HG03460 (cell line): ENCODE data around the gene CWF19L2.
A peak's percentile ranks its signal among the peaks of the same experiment; 100 is the strongest.
"Not testable (repeated sequence)": the region's sequence is repeated elsewhere in the genome, so short reads cannot be mapped to it uniquely, and the experiment has no call there.

ENCODE experiments used
- ATAC-seq: cut with Tn5 transposase; IDR thresholded peaks from one replicate; pipeline ENCODE4 v1.9.1; 2021; ENCODE audit not compliant: unreplicated experiment

CWF19L2 gene

GRCh38 chr11:107457558-107458271 lies at the start of gene CWF19L2:
Gene CWF19L2, minus strand, starts transcription at chr11:107457825. Its CDS starts 9 bp downstream, at chr11:107457816.
- ATAC-seq: peak; percentile 97

GRCh38 chr11:107505647-107506225 lies 48.1 kb upstream of the CWF19L2 start:
- ATAC-seq: no peak

- no peak for ATAC-seq
Observed at GRCh38 chr11:107504981-107505380, 47.4 kb upstream of the CWF19L2 start.

- no peak for ATAC-seq
Observed at GRCh38 chr11:107501713-107502112, 44.1 kb upstream of the CWF19L2 start.

- not testable (repeated sequence) for ATAC-seq
Observed at GRCh38 chr11:107497371-107497770, 39.7 kb upstream of the CWF19L2 start.

GRCh38 chr11:107496011-107496410 lies 38.4 kb upstream of the CWF19L2 start:
- no peak for ATAC-seq

- no peak for ATAC-seq
Observed at GRCh38 chr11:107494055-107494454, 36.4 kb upstream of the CWF19L2 start.

- ATAC-seq: no peak
Observed at GRCh38 chr11:107493117-107493516, 35.5 kb upstream of the CWF19L2 start.

GRCh38 chr11:107490836-107491235 lies 33.2 kb upstream of the CWF19L2 start:
- no peak for ATAC-seq

GRCh38 chr11:107482234-107482633 lies 24.6 kb upstream of the CWF19L2 start:
- ATAC-seq: no peak

- ATAC-seq: no peak
Observed at GRCh38 chr11:107478922-107479321, 21.3 kb upstream of the CWF19L2 start.

GRCh38 chr11:107477820-107478219 lies 20.2 kb upstream of the CWF19L2 start:
- no peak for ATAC-seq

- ATAC-seq: no peak
Observed at GRCh38 chr11:107473792-107474191, 16.2 kb upstream of the CWF19L2 start.

- no peak for ATAC-seq
Observed at GRCh38 chr11:107472966-107473365, 15.3 kb upstream of the CWF19L2 start.

- no peak for ATAC-seq
Observed at GRCh38 chr11:107468596-107468995, 11.0 kb upstream of the CWF19L2 start.

- ATAC-seq: no peak
Observed at GRCh38 chr11:107467696-107468095, 10.1 kb upstream of the CWF19L2 start.

- not testable (repeated sequence) for ATAC-seq
Observed at GRCh38 chr11:107466275-107466866, 8.7 kb upstream of the CWF19L2 start.

- ATAC-seq: peak; percentile 40
Observed at GRCh38 chr11:107457205-107457557, 444 bp downstream of the CWF19L2 start.

- ATAC-seq: no peak
Observed at GRCh38 chr11:107453594-107454286, 3.9 kb downstream of the CWF19L2 start.

GRCh38 chr11:107446822-107447431 lies 10.7 kb downstream of the CWF19L2 start:
- peak; percentile 62 for ATAC-seq

GRCh38 chr11:107442715-107443215 lies 14.9 kb downstream of the CWF19L2 start:
- no peak for ATAC-seq
